Gastroesophageal sphincter (tissue), 4 donors: Measurements from ENCODE around the gene EML1. TPM values are rescaled to one million over a fixed set of nuclear protein-coding genes. Genes with fewer than 3 reads are reported as not detected.

Experiments used
- ATAC-seq: fragments of 150-250 bp; one replicate; pipeline ENCODE4 v1.9.1; 2016; ENCODE audit warnings: mild to moderate bottlenecking, moderate library complexity
- H3K27ac ChIP-seq, 4 donors: fragments of 200-600 bp; sonication (generic) in 3 of 4; 1 replicate in 3 of 4; 2 replicates in 1 of 4; pipeline ENCODE4 v1.5.1; 2016 to 2019
- H3K27me3 ChIP-seq: fragments of 200-600 bp; sonication (generic); one replicate; pipeline ENCODE4 v1.5.1; 2019
- H3K36me3 ChIP-seq, 2 donors: fragments of 200-600 bp; sonication (generic); one replicate each; pipeline ENCODE4 v1.5.1; 2019; ENCODE audit warnings: control low read depth in 1 of 2
- H3K4me1 ChIP-seq, 3 donors: fragments of 200-600 bp; sonication (generic); 1 replicate in 2 of 3; 2 replicates in 1 of 3; pipeline ENCODE4 v1.5.1; 2016 to 2019; ENCODE audit warnings: control low read depth in 2 of 3
- H3K4me3 ChIP-seq, 2 donors: fragments of 200-600 bp; sonication (generic); one replicate each; pipeline ENCODE4 v1.5.1; 2019; ENCODE audit warnings: mild to moderate bottlenecking in 1 of 2, moderate library complexity in 1 of 2
- H3K9me3 ChIP-seq, 3 donors: fragments of 200-600 bp; sonication (generic); one replicate each; pipeline ENCODE4 v1.5.1; 2017 to 2019; ENCODE audit warnings: control low read depth in 2 of 3
- CTCF ChIP-seq, 4 experiments: fragments of 200-600 bp in 2 of 4; fragments of 450-650 bp in 2 of 4; sonication (generic) in 1 of 4; IDR thresholded peaks; one replicate each; pipeline ENCODE4 v1.5.1; 2017 to 2019; ENCODE audit warnings: antibody characterized with exemption in 4 of 4, mild to moderate bottlenecking in 2 of 4, moderate library complexity in 2 of 4
- EP300 ChIP-seq: sonication (generic); formaldehyde crosslinking; IDR thresholded peaks from one replicate; pipeline ENCODE4 v1.6.1; 2017; ENCODE audit warnings: antibody characterized with exemption, mild to moderate bottlenecking
- POLR2A ChIP-seq, 2 donors: fragments of 450-650 bp; IDR thresholded peaks; one replicate each; pipeline ENCODE4 v1.6.1; 2017; ENCODE audit warnings: antibody characterized with exemption in 2 of 2, mild to moderate bottlenecking in 2 of 2, moderate library complexity in 1 of 2
- POLR2AphosphoS5 ChIP-seq: sonication (generic); formaldehyde crosslinking; IDR thresholded peaks from one replicate; pipeline ENCODE4 v1.6.1; 2017; ENCODE audit warnings: antibody characterized with exemption
- WGBS, 2 donors: methylation state at CpG; one replicate each; pipeline ENCODE4 v1.1.5; 2018; ENCODE audit warnings: low coverage in 1 of 2; 5-methylcytosine and 5-hydroxymethylcytosine counted together
- total RNA-seq, 4 donors: library from RNA; depleted of rRNA; stranded (reverse); fragments of >200 nt; gene quantifications; one replicate each; pipeline ENCODE4 v1.1.0, GENCODE V29; 2016

EML1 gene
- total RNA-seq, 4 donors from 2014 or later, result 121 to 206 (median 136) TPM

- WGBS, 2 donors, result 79 to 85% methylated on average over 4 of the region's 4 CpGs
- no peak for TF ChIP-seq EP300
- no peak for TF ChIP-seq POLR2AphosphoS5
- TF ChIP-seq POLR2A (IDR thresholded peaks at IDR 0.05), result no peak
- no peak for TF ChIP-seq CTCF (IDR thresholded peaks at IDR 0.05)
- H3K4me3 ChIP-seq, result no peak overlapping the region
- H3K36me3 ChIP-seq, result peaks cover 0 to 94% of the 10 kb centered on the region in 2 donors
- no peak for ATAC-seq
- H3K27me3 ChIP-seq, result no peaks in the 10 kb centered on the region
- no peaks in the 10 kb centered on the region for H3K9me3 ChIP-seq
- H3K4me1 ChIP-seq, result no peaks in the 10 kb centered on the region
- H3K27ac ChIP-seq, result no peak overlapping the region
Measured at GRCh38 chr14:99921425-99921824, 128.2 kb downstream of the EML1 start.

- H3K4me1 ChIP-seq, result no peaks in the 10 kb centered on the region
- no peak for ATAC-seq
- H3K27me3 ChIP-seq, result no peaks in the 10 kb centered on the region
- H3K36me3 ChIP-seq, result peaks cover 0 to 80% of the 10 kb centered on the region in 2 donors
- no peak overlapping the region for H3K27ac ChIP-seq
- H3K4me3 ChIP-seq, result no peak overlapping the region
- no peak for TF ChIP-seq CTCF (IDR thresholded peaks at IDR 0.05)
- no peak for TF ChIP-seq POLR2A (IDR thresholded peaks at IDR 0.05)
- TF ChIP-seq EP300, result no peak
- no peak for TF ChIP-seq POLR2AphosphoS5
- H3K9me3 ChIP-seq, result no peaks in the 10 kb centered on the region
- 50 to 80% methylated on average over 1 of the region's 1 CpG for WGBS, 2 donors
Measured at GRCh38 chr14:99924379-99924778, 131.2 kb downstream of the EML1 start.

GRCh38 chr14:99925471-99925870 lies 132.3 kb downstream of the EML1 start:
- no peak for TF ChIP-seq POLR2AphosphoS5
- TF ChIP-seq CTCF (IDR thresholded peaks at IDR 0.05), result no peak
- no peak for TF ChIP-seq POLR2A (IDR thresholded peaks at IDR 0.05)
- no peak for TF ChIP-seq EP300
- Histone ChIP-seq H3K9me3 (no peaks in the 10 kb centered on the region), H3K36me3 (peaks cover 0 to 80% of the 10 kb centered on the region in 2 donors), H3K27ac (no peak overlapping the region), H3K27me3 (no peaks in the 10 kb centered on the region), H3K4me1 (no peaks in the 10 kb centered on the region), H3K4me3 (no peak overlapping the region)
- no peak for ATAC-seq
- 84 to 100% methylated on average over 1 to 7 of the region's 7 CpGs for WGBS, 2 donors

- Histone ChIP-seq H3K9me3 (no peaks in the 10 kb centered on the region), H3K27ac (no peak overlapping the region), H3K4me1 (no peaks in the 10 kb centered on the region), H3K4me3 (no peak overlapping the region), H3K36me3 (peaks cover 0 to 66% of the 10 kb centered on the region in 2 donors), H3K27me3 (no peaks in the 10 kb centered on the region)
- TF ChIP-seq CTCF (IDR thresholded peaks at IDR 0.05) (no peak), EP300 (no peak), POLR2AphosphoS5 (no peak), POLR2A (IDR thresholded peaks at IDR 0.05) (no peak)
- ATAC-seq, result no peak
- WGBS, 2 donors, result 60 to 88% methylated on average over 1 to 5 of the region's 5 CpGs
Measured at GRCh38 chr14:99928963-99929362, 135.8 kb downstream of the EML1 start.

- H3K4me1 ChIP-seq, result no peaks in the 10 kb centered on the region
- no peak for TF ChIP-seq EP300
- TF ChIP-seq CTCF (IDR thresholded peaks at IDR 0.05), result no peak
- no peak for TF ChIP-seq POLR2AphosphoS5
- no peak for TF ChIP-seq POLR2A (IDR thresholded peaks at IDR 0.05)
- ATAC-seq, result no peak
- WGBS, 2 donors, result 55 to 70% methylated on average over 4 to 6 of the region's 6 CpGs
- H3K27ac ChIP-seq, result no peak overlapping the region
- H3K9me3 ChIP-seq, result no peaks in the 10 kb centered on the region
- no peaks in the 10 kb centered on the region for H3K27me3 ChIP-seq
- H3K36me3 ChIP-seq, result peaks cover 0 to 68% of the 10 kb centered on the region in 2 donors
- no peak overlapping the region for H3K4me3 ChIP-seq
Measured at GRCh38 chr14:99929601-99930000, 136.4 kb downstream of the EML1 start.
